B cell (primary cell): Measurements from ENCODE around the gene SEC31B.
A peak's percentile ranks its signal among the peaks of the same experiment; 100 is the strongest.

ENCODE experiments used
- CTCF ChIP-seq: fragments of 200-600 bp; IDR thresholded peaks from one replicate; pipeline ENCODE4 v1.8.0; 2022; ENCODE audit warnings: antibody characterized with exemption, mild to moderate bottlenecking
- EZH2 ChIP-seq: IDR thresholded peaks from 2 replicates; pipeline ENCODE4 v1.6.1; 2012; ENCODE audit warnings: borderline replicate concordance, low read depth, mild to moderate bottlenecking, moderate library complexity, low read length; ENCODE audit not compliant: insufficient read depth, poor library complexity, severe bottlenecking

- TF ChIP-seq CTCF (peak; percentile 93), EZH2 (no peak)
These were observed 37.4 kb downstream of the SEC31B start for GRCh38 chr10:100482181-100482833.
